Right lobe of liver (tissue), 6 donors: ENCODE data around the gene FGFR3. TPM values are rescaled to one million over a fixed set of nuclear protein-coding genes. Genes with fewer than 3 reads are reported as not detected.

ENCODE experiments used
- ATAC-seq, 4 donors: fragments of 200-7000 bp; cut with Tn5 transposase; one replicate each; pipeline ENCODE4 v1.9.1; 2020; ENCODE audit warnings: mild to moderate bottlenecking in 4 of 4, moderate library complexity in 4 of 4
- DNase-seq, 3 donors: peaks; one replicate each; pipeline ENCODE4 v3.0.0-alpha.2; 2020
- H3K27ac ChIP-seq, 3 donors: fragments of 200-600 bp; one replicate each; pipeline ENCODE4 v1.8.0; 2022
- H3K27me3 ChIP-seq, 2 donors: fragments of 200-600 bp; one replicate each; pipeline ENCODE4 v1.8.0; 2022
- H3K36me3 ChIP-seq, 4 donors: fragments of 200-600 bp; sonication (generic) in 1 of 4; one replicate each; pipeline versions ENCODE4 v1.5.1 to v1.8.0; 2017 to 2022; ENCODE audit warnings: control low read depth in 1 of 4
- H3K4me1 ChIP-seq, 4 donors: fragments of 200-600 bp; sonication (generic) in 1 of 4; one replicate each; pipeline versions ENCODE4 v1.5.1 to v1.8.0; 2017 to 2022; ENCODE audit warnings: control low read depth in 1 of 4
- H3K4me3 ChIP-seq, 3 donors: fragments of 200-600 bp; one replicate each; pipeline ENCODE4 v1.8.0; 2022
- H3K9me3 ChIP-seq, 4 donors: fragments of 200-600 bp; sonication (generic) in 1 of 4; one replicate each; pipeline versions ENCODE4 v1.5.1 to v1.8.0; 2017 to 2022; ENCODE audit warnings: control low read depth in 1 of 4
- CTCF ChIP-seq, 4 donors: fragments of 200-600 bp in 3 of 4; fragments of 450-650 bp in 1 of 4; IDR thresholded peaks; one replicate each; pipeline versions ENCODE4 v1.5.1 to v1.8.0; 2016 to 2022; ENCODE audit warnings: antibody characterized with exemption in 4 of 4, mild to moderate bottlenecking in 2 of 4
- POLR2A ChIP-seq: fragments of 450-650 bp; IDR thresholded peaks from one replicate; pipeline ENCODE4 v1.6.1; 2017; ENCODE audit warnings: antibody characterized with exemption, mild to moderate bottlenecking
- WGBS: methylation state at CpG from one replicate; pipeline ENCODE4 v1.1.6; 2018; ENCODE audit warnings: low coverage, low lambda C conversion rate; ENCODE audit not compliant: insufficient coverage; ENCODE audit errors: missing lambda C conversion rate; 5-methylcytosine and 5-hydroxymethylcytosine counted together
- intact Hi-C, 2 donors: fragments of 100-400 bp; cut with DNase I; formaldehyde crosslinking; loops; one replicate each; pipeline versions ENCODE4 v1.11.2 to v1.14.1; 2022
- total RNA-seq, 6 experiments: library from RNA; depleted of rRNA in 2 of 6; stranded (reverse); fragments of >200 nt in 2 of 6; fragmentation: NEBNext Ultra II Directional in 3 of 6; extraction: Animal tissue kit (Norgen Biotek cat#: 25700) in 3 of 6; gene quantifications; one replicate each; pipeline versions ENCODE4 v1.1.0 to v1.2.4, GENCODE V29; 2016 to 2023
- donor health status: DM: no; HTN: yes; CAD: no.
- donor health status: DM: no; HTN: no; CAD: no.
- donor health status: DM: no; HTN: no; CAD: no.
- donor health status: DM: no; HTN: yes; CAD: no.
- donor health status: DM: no; HTN: yes; CAD: no.

FGFR3 gene
- total RNA-seq, 6 experiments from 2014 or later = 14.3 to 30.0 (median 25.7) TPM

GRCh38 chr4:1764670-1765069 is 28.4 kb upstream of the FGFR3 start:
- no CpG with 5 or more reads among the region's 9 CpGs for WGBS
- Histone ChIP-seq H3K27me3 (no peaks in the 10 kb centered on the region), H3K4me1 (peaks cover 0 to 8% (median 2%) of the 10 kb centered on the region in 4 donors), H3K4me3 (no peak overlapping the region), H3K9me3 (no peaks in the 10 kb centered on the region), H3K36me3 (no peaks in the 10 kb centered on the region), H3K27ac (no peak overlapping the region)
- TF ChIP-seq CTCF (IDR thresholded peaks at IDR 0.05) (no peak), POLR2A (no peak)
- no peak for ATAC-seq
- intact Hi-C loops = no loop called here
- no peak for DNase-seq

GRCh38 chr4:1765409-1766072 is 27.6 kb upstream of the FGFR3 start:
- DNase-seq = no peak
- H3K4me1 ChIP-seq = peaks cover 0 to 8% (median 2%) of the 10 kb centered on the region in 4 donors
- no peaks in the 10 kb centered on the region for H3K9me3 ChIP-seq
- intact Hi-C loops = no loop called here
- no peak for TF ChIP-seq POLR2A
- no peak for TF ChIP-seq CTCF (IDR thresholded peaks at IDR 0.05)
- H3K27me3 ChIP-seq = no peaks in the 10 kb centered on the region
- H3K36me3 ChIP-seq = no peaks in the 10 kb centered on the region
- WGBS = 60% methylated on average over 3 of the region's 10 CpGs
- no peak overlapping the region for H3K4me3 ChIP-seq
- ATAC-seq = peak in 2 of 4 donors; percentile 8 to 11
- H3K27ac ChIP-seq = no peak overlapping the region

GRCh38 chr4:1766106-1767060 is 26.7 kb upstream of the FGFR3 start:
- H3K4me3 ChIP-seq = peak overlapping the region in 1 of 3 donors; percentile 14
- no peaks in the 10 kb centered on the region for H3K27me3 ChIP-seq
- H3K4me1 ChIP-seq = peaks cover 0 to 8% (median 2%) of the 10 kb centered on the region in 4 donors
- DNase-seq (no peak), ATAC-seq (peak in 3 of 4 donors; percentile 10 to 16 (median 15))
- TF ChIP-seq POLR2A = no peak
- no peak for TF ChIP-seq CTCF (IDR thresholded peaks at IDR 0.05)
- no peaks in the 10 kb centered on the region for H3K36me3 ChIP-seq
- intact Hi-C loops = no loop called here
- no peak overlapping the region for H3K27ac ChIP-seq
- no peaks in the 10 kb centered on the region for H3K9me3 ChIP-seq
- WGBS = 0% methylated on average over 2 of the region's 41 CpGs

GRCh38 chr4:1767061-1767769 is 25.9 kb upstream of the FGFR3 start:
- no peaks in the 10 kb centered on the region for H3K27me3 ChIP-seq
- intact Hi-C loops = no loop called here
- TF ChIP-seq CTCF (IDR thresholded peaks at IDR 0.05) (no peak), POLR2A (no peak)
- no peaks in the 10 kb centered on the region for H3K9me3 ChIP-seq
- ATAC-seq (no peak), DNase-seq (no peak)
- H3K4me1 ChIP-seq = peaks cover 0 to 8% (median 2%) of the 10 kb centered on the region in 4 donors
- H3K36me3 ChIP-seq = no peaks in the 10 kb centered on the region
- no peak overlapping the region for H3K27ac ChIP-seq
- WGBS = 0% methylated on average over 22 of the region's 84 CpGs
- H3K4me3 ChIP-seq = peak overlapping the region in 2 of 3 donors; percentile 18 to 33
